GM10248 (cell line): ENCODE results near the gene IL34.

Experiments used
- CTCF ChIA-PET: fragments of 300-600 bp; sonication (Branson Sonifier 250); formaldehyde crosslinking; extraction: SDS; loops from one replicate; lab custom pipeline; 2021; ENCODE audit warnings: antibody characterized with exemption; lab: Yijun Ruan, JAX
- POLR2A ChIA-PET: fragments of 350-650 bp; sonication (Branson Sonifier 250); formaldehyde crosslinking; extraction: SDS; loops from one replicate; lab custom pipeline; 2020; ENCODE audit warnings: antibody characterized with exemption; lab: Yijun Ruan, JAX
- DNase-seq: peaks from one replicate; pipeline ENCODE4 v3.0.0; 2012; ENCODE audit errors: extremely low spot score
- TF ChIP-seq, protein P1 (sequence below): IDR thresholded peaks from 2 replicates; pipeline ENCODE4 v1.5.1; 2012; ENCODE audit warnings: mild to moderate bottlenecking, low read depth; ENCODE audit errors: extremely low read depth, missing control alignments, control extremely low read depth

Gene IL34

DNA sequence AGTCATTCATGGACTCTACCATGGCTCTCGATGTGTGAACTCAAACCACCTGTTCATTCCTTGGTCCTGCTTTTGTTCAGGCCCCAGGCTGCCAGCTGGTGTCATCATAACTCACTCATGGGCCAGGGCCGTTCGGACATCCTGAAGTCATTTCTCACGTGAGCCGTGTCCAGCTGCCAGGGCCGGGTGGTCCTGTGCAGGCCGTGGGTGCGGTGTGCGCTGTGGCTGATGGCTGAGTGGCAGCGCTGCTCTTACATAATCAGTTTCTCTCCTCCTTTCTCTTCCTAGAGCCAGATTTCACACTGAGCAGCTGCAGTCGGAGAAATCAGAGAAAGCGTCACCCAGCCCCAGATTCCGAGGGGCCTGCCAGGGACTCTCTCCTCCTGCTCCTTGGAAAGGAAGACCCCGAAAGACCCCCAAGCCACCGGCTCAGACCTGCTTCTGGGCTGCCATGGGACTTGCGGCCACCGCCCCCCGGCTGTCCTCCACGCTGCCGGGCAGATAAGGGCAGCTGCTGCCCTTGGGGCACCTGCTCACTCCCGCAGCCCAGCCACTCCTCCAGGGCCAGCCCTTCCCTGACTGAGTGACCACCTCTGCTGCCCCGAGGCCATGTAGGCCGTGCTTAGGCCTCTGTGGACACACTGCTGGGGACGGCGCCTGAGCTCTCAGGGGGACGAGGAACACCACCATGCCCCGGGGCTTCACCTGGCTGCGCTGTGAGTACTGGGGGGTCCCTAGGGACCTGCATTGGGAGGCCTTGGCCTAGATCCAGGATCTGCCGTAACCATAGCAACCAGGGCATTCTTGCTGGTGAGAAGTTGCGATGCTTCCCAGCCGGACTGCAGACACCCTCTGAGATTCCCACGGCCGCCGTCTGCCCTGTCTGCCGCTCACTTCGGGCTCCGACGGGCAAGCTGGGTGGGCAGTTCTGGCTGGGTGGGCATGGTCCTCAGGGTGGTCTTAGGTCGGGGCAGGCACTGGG lies at the start of gene IL34:
Gene IL34, plus strand, starts transcription at position 300 of the 982 bp plus-strand sequence. Its CDS starts 389 bp downstream, at position 689.
- no peak for DNase-seq
- TF ChIP-seq, protein P1, sequence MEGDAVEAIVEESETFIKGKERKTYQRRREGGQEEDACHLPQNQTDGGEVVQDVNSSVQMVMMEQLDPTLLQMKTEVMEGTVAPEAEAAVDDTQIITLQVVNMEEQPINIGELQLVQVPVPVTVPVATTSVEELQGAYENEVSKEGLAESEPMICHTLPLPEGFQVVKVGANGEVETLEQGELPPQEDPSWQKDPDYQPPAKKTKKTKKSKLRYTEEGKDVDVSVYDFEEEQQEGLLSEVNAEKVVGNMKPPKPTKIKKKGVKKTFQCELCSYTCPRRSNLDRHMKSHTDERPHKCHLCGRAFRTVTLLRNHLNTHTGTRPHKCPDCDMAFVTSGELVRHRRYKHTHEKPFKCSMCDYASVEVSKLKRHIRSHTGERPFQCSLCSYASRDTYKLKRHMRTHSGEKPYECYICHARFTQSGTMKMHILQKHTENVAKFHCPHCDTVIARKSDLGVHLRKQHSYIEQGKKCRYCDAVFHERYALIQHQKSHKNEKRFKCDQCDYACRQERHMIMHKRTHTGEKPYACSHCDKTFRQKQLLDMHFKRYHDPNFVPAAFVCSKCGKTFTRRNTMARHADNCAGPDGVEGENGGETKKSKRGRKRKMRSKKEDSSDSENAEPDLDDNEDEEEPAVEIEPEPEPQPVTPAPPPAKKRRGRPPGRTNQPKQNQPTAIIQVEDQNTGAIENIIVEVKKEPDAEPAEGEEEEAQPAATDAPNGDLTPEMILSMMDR, result no peak
- ChIA-PET CTCF (no interaction called here), POLR2A (no interaction called here)

DNA sequence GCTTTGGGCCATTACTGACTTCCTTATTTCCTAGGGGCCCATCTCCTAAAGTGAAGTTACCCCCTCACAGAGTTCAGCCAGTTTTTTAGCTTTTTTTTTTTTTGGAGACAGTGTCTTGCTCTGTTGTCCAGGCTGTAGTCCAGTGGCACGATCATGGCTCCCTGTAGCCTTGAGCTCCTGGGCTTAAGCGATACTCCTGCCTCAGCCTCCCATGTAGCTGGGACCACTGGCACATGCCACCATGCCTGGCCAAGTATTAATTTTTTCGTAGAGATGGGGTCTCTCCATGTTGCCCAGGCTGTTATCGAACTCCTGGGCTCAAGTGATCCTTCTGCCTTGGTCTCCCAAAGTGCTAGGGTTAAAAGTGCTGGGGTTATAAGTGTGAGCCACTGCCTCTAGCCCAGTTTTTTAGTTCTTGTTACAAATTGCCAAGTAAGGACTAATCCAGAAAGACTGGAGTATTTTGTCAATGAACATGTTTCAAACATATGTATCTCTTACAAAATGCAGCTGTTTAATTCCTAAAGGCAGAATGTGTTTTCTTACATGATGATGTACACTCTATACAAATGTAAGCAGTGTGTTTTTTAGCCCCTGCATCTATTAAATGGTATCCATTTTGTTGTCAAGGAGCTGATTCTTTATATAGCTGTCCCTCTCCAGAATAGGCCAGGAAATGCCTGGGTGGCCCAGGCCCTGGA lies 49.1 kb upstream of the IL34 start:
- CTCF ChIA-PET, result interaction anchor here (1.0 kb wide), 1 partner anchor 901 kb away, joined by 3 read pairs; no protein-coding TSS in a partner anchor
- no peak for DNase-seq
- TF ChIP-seq, protein P1, result no peak
- POLR2A ChIA-PET, result no interaction called here

DNA sequence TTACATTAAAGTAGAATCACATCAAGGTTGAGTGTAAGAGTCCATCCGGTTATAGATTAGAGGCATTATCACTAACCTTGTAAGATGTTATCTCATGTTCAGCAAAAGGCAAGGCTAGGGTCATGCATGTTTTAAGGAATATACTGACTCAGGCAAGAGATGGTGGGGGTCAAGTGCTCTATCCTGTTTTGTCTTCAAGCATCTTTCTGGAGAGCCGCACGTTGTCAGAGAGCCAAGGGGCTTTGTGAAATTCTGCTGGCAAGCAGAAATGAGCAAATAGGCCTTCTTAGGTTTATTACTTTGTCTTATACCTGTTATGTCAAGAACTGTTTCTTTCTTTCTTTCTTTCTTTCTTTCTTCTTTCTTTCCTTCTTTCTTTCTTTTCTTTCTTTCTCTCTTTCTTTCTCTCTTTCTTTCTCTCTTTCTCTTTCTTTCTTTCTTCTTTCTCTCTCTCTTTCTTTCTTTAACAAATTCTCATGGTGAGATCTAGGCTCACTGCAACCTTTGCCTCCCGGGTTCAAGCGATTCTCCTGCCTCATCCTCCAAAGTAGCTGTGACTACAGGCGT lies 47.3 kb upstream of the IL34 start:
- DNase-seq, result no peak
- TF ChIP-seq, protein P1, result no peak
- ChIA-PET POLR2A (no interaction called here), CTCF (no interaction called here)

DNA sequence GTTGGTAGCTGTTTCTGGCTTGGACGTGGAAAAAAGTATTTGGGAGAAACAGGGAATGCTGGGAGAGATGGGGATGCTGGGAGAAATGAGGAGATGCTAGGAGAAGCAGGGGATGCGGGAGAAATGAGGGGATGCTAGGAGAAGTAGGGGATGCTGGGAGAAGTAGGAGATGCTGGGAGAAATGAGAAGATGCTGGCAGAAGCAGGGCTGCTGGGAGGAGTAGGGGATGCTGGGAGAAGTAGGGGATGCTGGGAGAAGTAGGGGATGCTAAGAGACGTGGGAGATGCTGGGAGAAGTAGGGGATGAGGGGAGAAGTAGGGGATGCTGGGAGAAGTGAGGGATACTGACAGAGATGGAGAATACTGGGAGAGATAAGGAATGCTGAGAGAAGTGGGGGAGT lies 45.6 kb upstream of the IL34 start:
- ChIA-PET POLR2A (no interaction called here), CTCF (interaction anchor here (2.3 kb wide), 1 partner anchor 14 kb away, joined by 5 read pairs; no protein-coding TSS in a partner anchor)
- TF ChIP-seq, protein P1, result no peak
- no peak for DNase-seq

DNA sequence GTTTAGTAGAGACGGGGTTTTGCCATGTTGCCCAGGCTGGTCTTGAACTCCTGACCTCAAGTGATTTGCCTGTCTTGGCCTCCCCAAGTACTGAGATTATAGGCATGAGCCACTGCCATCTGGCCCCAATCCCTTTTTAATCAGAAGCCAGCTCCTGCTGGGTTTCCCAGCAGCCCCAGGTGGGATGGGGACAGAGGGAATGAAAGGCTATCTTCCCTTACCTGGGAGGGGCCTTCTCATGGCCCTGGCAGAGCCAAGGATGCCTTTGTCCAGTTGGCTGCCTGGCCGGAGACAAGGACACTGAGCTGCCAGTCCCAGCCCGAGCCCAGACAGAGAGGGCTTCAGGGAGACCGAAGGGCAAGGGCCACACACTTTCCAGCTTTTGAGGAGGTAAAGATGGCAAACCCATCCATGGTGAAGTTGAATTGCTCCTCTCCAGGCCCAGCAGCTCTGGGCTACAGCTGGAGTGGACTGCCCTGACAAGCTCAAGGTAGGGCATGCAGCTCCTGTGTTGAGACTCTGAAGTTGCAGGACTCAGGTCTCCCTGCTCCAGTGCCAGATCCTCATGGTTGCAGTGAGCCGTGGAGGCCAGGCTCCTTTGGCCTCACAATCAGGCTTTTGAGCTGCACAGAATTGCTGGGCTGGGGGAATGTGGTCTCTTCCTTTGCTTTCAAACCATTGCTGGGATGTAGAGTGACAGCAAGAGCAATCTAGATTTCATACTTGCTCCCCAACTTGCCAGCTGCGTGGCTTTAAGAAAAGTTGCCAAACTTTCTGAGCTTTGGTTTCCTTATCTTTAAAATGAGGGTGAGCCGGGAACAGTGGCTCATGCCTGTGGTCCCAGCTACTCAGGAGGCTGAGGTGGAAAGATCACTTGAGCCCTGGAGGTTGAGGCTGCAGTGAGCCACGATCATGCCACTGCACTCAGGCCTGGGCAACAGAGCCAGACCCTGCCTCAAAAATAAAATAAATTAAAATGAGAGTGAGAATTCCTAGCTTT lies 44.5 kb upstream of the IL34 start:
- DNase-seq, result no peak
- ChIA-PET POLR2A (no interaction called here), CTCF (interaction anchor here (1.3 to 2.3 kb wide), 4 partner anchors 10 to 169 kb away, joined by 4 to 5 read pairs (median 4); no protein-coding TSS in a partner anchor)
- TF ChIP-seq, protein P1, result no peak
